H54 (cell line): ENCODE data around the gene AEBP2.
"Not testable (repeated sequence)": the region's sequence is repeated elsewhere in the genome, so short reads cannot be mapped to it uniquely, and the experiment has no call there.

ENCODE experiments used
- DNase-seq: peaks from one replicate; pipeline ENCODE4 v3.0.0; 2011; ENCODE audit warnings: low spot score, mixed read lengths; ENCODE audit not compliant: insufficient read length
- FAIRE-seq: peaks from 3 replicates; lab custom pipeline; 2011; peaks lifted over from hg19 to GRCh38; lab: Jason Lieb, UNC
- POLR2A ChIP-seq: IDR thresholded peaks from 2 replicates; pipeline ENCODE4 v1.6.1; 2011; ENCODE audit warnings: low read depth, mild to moderate bottlenecking, low read length

AEBP2 gene

GRCh38 chr12:19547271-19547671 is 108.0 kb downstream of the AEBP2 start:
- no peak for DNase-seq
- FAIRE-seq = no peak
- no peak for TF ChIP-seq POLR2A

- TF ChIP-seq POLR2A = no peak
- FAIRE-seq (no peak), DNase-seq (no peak)
Observed at GRCh38 chr12:19548834-19549233, 109.5 kb downstream of the AEBP2 start.

GRCh38 chr12:19550626-19551025 is 111.3 kb downstream of the AEBP2 start:
- FAIRE-seq (no peak), DNase-seq (no peak)
- TF ChIP-seq POLR2A = no peak

GRCh38 chr12:19552441-19553097 is 113.3 kb downstream of the AEBP2 start:
- FAIRE-seq, DNase-seq: not testable (repeated sequence)

GRCh38 chr12:19553175-19553574 is 113.9 kb downstream of the AEBP2 start:
- DNase-seq (no peak), FAIRE-seq (no peak)
- no peak for TF ChIP-seq POLR2A

- FAIRE-seq = no peak
- TF ChIP-seq POLR2A = no peak
- no peak for DNase-seq
Observed at GRCh38 chr12:19561411-19561961, 122.2 kb downstream of the AEBP2 start.
